ENCODE results near the gene TTLL6.

The TTLL6 gene

DNA sequence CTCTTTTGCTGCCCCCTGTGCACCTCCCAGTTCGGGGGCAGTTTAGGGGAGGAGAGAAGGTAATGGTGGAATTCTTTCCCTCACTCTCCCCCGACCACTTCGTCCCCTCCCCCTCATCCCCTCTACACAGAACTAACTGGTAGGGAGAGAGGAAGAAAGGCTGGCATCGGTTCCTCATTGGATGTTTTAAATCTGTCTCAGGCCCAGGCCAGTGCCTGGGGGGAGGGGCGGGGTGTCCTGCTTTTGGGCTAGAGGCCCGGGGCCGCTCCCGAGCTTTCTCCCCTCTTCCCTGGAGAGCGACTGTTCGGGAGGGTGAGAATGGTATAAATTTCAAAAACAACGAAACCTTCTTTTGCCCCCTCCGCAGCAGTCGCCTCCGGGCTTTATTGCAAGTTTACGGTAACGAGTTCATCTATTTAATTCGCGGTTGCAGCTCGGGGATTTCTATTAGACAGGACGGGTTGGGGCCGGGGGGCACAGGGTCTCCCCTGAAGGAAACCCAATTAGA is 94.1 kb downstream of the TTLL6 start, which contains the start of gene PRAC2:
TSS of gene PRAC2 (plus strand) at position 271 of the 508 bp plus-strand sequence. CDS start 1,226 bp downstream, outside the sequence.
- Histone ChIP-seq H3K4me2 (ENCODE audit: low read length) (peak within 1 kb of the TSS; percentile 50), H3K27me3 (ENCODE audit: control insufficient read depth, low read length) (peaks cover 59% of the 10 kb centered on the region), H3F3A (ENCODE audit: control insufficient read depth, insufficient read depth) (no peaks in the 10 kb centered on the region), H3K4me3 (ENCODE audit: low read length) (peak within 1 kb of the TSS; percentile 51), H3K9me3 (ENCODE audit: control insufficient read depth, insufficient read depth, low read length) (no peaks in the 10 kb centered on the region), H3K79me2 (ENCODE audit: control insufficient read depth, low read length) (no peaks in the 10 kb centered on the region), H4K20me1 (ENCODE audit: control insufficient read depth, insufficient read depth, low read depth, low read length) (no peaks in the 10 kb centered on the region), H3K27ac (ENCODE audit: low read depth, low read length) (no peak within 1 kb of the TSS), H3K36me3 (ENCODE audit: control insufficient read depth, low read length) (no peaks in the 10 kb centered on the region), H3K9me2 (replicated peaks; ENCODE audit: control insufficient read depth, low read length) (no peaks in the 10 kb centered on the region), H3K4me1 (ENCODE audit: control insufficient read depth, low read length) (peaks cover 17% of the 10 kb centered on the region)
- TF ChIP-seq, protein P1, sequence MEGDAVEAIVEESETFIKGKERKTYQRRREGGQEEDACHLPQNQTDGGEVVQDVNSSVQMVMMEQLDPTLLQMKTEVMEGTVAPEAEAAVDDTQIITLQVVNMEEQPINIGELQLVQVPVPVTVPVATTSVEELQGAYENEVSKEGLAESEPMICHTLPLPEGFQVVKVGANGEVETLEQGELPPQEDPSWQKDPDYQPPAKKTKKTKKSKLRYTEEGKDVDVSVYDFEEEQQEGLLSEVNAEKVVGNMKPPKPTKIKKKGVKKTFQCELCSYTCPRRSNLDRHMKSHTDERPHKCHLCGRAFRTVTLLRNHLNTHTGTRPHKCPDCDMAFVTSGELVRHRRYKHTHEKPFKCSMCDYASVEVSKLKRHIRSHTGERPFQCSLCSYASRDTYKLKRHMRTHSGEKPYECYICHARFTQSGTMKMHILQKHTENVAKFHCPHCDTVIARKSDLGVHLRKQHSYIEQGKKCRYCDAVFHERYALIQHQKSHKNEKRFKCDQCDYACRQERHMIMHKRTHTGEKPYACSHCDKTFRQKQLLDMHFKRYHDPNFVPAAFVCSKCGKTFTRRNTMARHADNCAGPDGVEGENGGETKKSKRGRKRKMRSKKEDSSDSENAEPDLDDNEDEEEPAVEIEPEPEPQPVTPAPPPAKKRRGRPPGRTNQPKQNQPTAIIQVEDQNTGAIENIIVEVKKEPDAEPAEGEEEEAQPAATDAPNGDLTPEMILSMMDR (IDR thresholded peaks at IDR 0.05; ENCODE audit: low read depth, low read length, poor library complexity, severe bottlenecking), result no peak
- TF ChIP-seq EZH2phosphoT487 (IDR thresholded peaks at IDR 0.05; ENCODE audit: borderline replicate concordance, low read length), result no peak

DNA sequence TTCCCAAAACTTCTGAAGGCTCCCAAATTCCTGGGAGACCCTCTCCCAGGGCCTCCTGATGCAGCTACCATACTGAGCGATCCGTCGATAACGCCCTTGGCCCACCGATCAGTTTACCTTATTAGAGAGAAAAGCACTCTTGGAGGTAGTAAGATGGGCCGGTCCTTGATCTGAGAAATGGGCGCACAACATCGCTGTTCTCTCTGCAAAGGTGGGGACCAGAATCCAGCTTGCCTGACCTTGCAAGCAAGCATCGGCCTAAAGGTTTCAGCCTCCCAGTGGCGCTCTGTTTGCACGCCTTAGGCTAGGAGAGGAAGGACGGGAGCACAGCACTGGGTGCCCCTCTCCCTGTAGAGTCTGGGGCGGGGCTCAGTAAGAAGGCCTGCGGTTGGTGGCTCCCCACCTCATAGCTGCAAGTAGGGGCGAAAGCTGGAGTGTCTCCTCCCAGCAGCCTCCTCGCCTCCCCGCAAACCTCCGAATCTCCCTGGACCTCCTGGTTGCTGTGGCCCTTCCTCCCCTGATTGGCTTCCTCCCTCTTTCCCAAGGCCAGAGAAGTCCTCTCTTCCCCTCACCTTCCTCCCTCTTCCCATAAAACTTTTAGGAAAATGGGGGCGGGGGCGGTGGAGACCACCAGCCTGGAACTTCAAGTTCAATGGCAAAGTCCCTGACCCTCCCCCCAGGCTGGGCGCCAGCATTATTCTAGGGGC is 94.7 kb downstream of the TTLL6 start, which contains the start of gene PRAC1:
TSS of gene PRAC1 (minus strand) at position 318 of the 707 bp plus-strand sequence. CDS start at position 192, 126 bp downstream.
- TF ChIP-seq, protein P1 (IDR thresholded peaks at IDR 0.05; ENCODE audit: low read depth, low read length, poor library complexity, severe bottlenecking), result no peak
- no peak for TF ChIP-seq EZH2phosphoT487 (IDR thresholded peaks at IDR 0.05; ENCODE audit: borderline replicate concordance, low read length)
- H3K36me3 ChIP-seq (ENCODE audit: control insufficient read depth, low read length), result no peaks in the 10 kb centered on the region
- no peaks in the 10 kb centered on the region for H4K20me1 ChIP-seq (ENCODE audit: control insufficient read depth, insufficient read depth, low read depth, low read length)
- H3K79me2 ChIP-seq (ENCODE audit: control insufficient read depth, low read length), result no peaks in the 10 kb centered on the region
- peaks cover 55% of the 10 kb centered on the region for H3K27me3 ChIP-seq (ENCODE audit: control insufficient read depth, low read length)
- H3K4me1 ChIP-seq (ENCODE audit: control insufficient read depth, low read length), result peaks cover 17% of the 10 kb centered on the region
- H3K4me3 ChIP-seq (ENCODE audit: low read length), result peak within 1 kb of the TSS; percentile 51
- H3K27ac ChIP-seq (ENCODE audit: low read depth, low read length), result no peak within 1 kb of the TSS
- no peaks in the 10 kb centered on the region for H3K9me2 ChIP-seq (replicated peaks; ENCODE audit: control insufficient read depth, low read length)
- no peaks in the 10 kb centered on the region for H3F3A ChIP-seq (ENCODE audit: control insufficient read depth, insufficient read depth)
- H3K9me3 ChIP-seq (ENCODE audit: control insufficient read depth, insufficient read depth, low read length), result no peaks in the 10 kb centered on the region
- peak within 1 kb of the TSS; percentile 50 for H3K4me2 ChIP-seq (ENCODE audit: low read length)

DNA sequence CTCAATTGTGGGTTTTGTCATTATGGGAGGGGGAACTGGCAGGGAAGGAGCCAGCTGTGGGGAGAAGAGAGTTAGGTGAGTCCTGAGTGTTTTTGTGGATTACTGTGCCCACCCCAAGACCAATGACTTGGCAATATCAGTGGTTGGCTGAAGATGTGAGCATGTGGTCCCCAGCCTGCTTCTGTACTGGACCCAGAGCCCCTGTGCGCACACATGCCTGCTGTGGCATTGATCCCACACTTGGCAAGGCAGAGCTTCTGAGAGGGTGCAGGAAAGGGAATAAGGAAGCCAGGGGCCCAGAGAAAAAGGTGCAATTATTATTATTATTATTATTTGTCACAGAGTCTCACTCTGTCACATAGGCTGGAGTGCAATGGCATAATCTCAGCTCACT is 96.0 kb downstream of the TTLL6 start:
- Histone ChIP-seq H3K9me3 (ENCODE audit: control insufficient read depth, insufficient read depth, low read length) (no peaks in the 10 kb centered on the region), H3K27me3 (ENCODE audit: control insufficient read depth, low read length) (peaks cover 41% of the 10 kb centered on the region), H3F3A (ENCODE audit: control insufficient read depth, insufficient read depth) (no peaks in the 10 kb centered on the region), H4K20me1 (ENCODE audit: control insufficient read depth, insufficient read depth, low read depth, low read length) (no peaks in the 10 kb centered on the region), H3K27ac (ENCODE audit: low read depth, low read length) (no peak overlapping the region), H3K36me3 (ENCODE audit: control insufficient read depth, low read length) (no peaks in the 10 kb centered on the region), H3K4me3 (ENCODE audit: low read length) (no peak overlapping the region), H3K4me1 (ENCODE audit: control insufficient read depth, low read length) (peaks cover 17% of the 10 kb centered on the region), H3K79me2 (ENCODE audit: control insufficient read depth, low read length) (no peaks in the 10 kb centered on the region), H3K4me2 (ENCODE audit: low read length) (no peak overlapping the region), H3K9me2 (replicated peaks; ENCODE audit: control insufficient read depth, low read length) (no peaks in the 10 kb centered on the region)
- TF ChIP-seq, protein P1 (IDR thresholded peaks at IDR 0.05; ENCODE audit: low read depth, low read length, poor library complexity, severe bottlenecking), result no peak
- no peak for TF ChIP-seq EZH2phosphoT487 (IDR thresholded peaks at IDR 0.05; ENCODE audit: borderline replicate concordance, low read length)

Data from DOHH2 (cell line).